ENCODE results near the gene GPI. TPM values are rescaled to one million over a fixed set of nuclear protein-coding genes. Genes with fewer than 3 reads are reported as not detected.

GPI gene
- total RNA-seq, 4 donors from 2014 or later: 156 to 258 (median 211) TPM

GRCh38 chr19:34430738-34431625, 66.0 kb downstream of the GPI start:
- TF ChIP-seq CTCF (IDR thresholded peaks at IDR 0.05): no peak
- ATAC-seq (ENCODE audit: low FRiP score) (no peak), DNase-seq (ENCODE audit: low spot score) (no peak)

GRCh38 chr19:34431681-34432402, 66.8 kb downstream of the GPI start:
- no peak for DNase-seq (ENCODE audit: low spot score)
- no peak for ATAC-seq (ENCODE audit: low FRiP score)
- TF ChIP-seq CTCF (IDR thresholded peaks at IDR 0.05): no peak

GRCh38 chr19:34432797-34433196, 67.8 kb downstream of the GPI start:
- ATAC-seq (ENCODE audit: low FRiP score): no peak
- DNase-seq (ENCODE audit: low spot score): no peak
- no peak for TF ChIP-seq CTCF (IDR thresholded peaks at IDR 0.05)

- no peak for ATAC-seq (ENCODE audit: low FRiP score)
- no peak for DNase-seq (ENCODE audit: low spot score)
- TF ChIP-seq CTCF (IDR thresholded peaks at IDR 0.05): no peak
Measured at GRCh38 chr19:34436716-34437115, 71.7 kb downstream of the GPI start.

GRCh38 chr19:34448191-34448590, 83.2 kb downstream of the GPI start:
- TF ChIP-seq CTCF (IDR thresholded peaks at IDR 0.05): no peak
- DNase-seq (ENCODE audit: low spot score): no peak
- ATAC-seq (ENCODE audit: low FRiP score): no peak

Other genes with a start within 250 kb of the GPI start
- 100 to 1,000 TPM in 1 of 4 donors, 10 to 100 TPM in 3; 63.0 to 128 (median 93.1) TPM for gene LSM14A, start 192.7 kb upstream of the GPI start, total RNA-seq
- 10 to 100 TPM; 18.4 to 50.6 (median 31.7) TPM for gene GARRE1, start 110.6 kb upstream of the GPI start, total RNA-seq
- gene PDCD2L, start 39.2 kb downstream of the GPI start, total RNA-seq: 10 to 100 TPM in 2 of 4 donors, 1 to 10 TPM in 2; 6.1 to 12.8 (median 9.2) TPM
- 100 to 1,000 TPM; 106 to 170 (median 152) TPM for gene UBA2, start 63.2 kb downstream of the GPI start, total RNA-seq
- gene WTIP, start 116.6 kb downstream of the GPI start, total RNA-seq: 10 to 100 TPM; 12.3 to 26.4 (median 19.6) TPM